CD4-positive, alpha-beta T cell treated with Interleukin-17A for 1 hour (primary cell): ENCODE data around the gene ACADVL.
A peak's percentile ranks its signal among the peaks of the same experiment; 100 is the strongest.

Experiments
- DNase-seq: peaks from one replicate; pipeline ENCODE4 v3.0.0-alpha.2; 2020

Gene ACADVL

DNA sequence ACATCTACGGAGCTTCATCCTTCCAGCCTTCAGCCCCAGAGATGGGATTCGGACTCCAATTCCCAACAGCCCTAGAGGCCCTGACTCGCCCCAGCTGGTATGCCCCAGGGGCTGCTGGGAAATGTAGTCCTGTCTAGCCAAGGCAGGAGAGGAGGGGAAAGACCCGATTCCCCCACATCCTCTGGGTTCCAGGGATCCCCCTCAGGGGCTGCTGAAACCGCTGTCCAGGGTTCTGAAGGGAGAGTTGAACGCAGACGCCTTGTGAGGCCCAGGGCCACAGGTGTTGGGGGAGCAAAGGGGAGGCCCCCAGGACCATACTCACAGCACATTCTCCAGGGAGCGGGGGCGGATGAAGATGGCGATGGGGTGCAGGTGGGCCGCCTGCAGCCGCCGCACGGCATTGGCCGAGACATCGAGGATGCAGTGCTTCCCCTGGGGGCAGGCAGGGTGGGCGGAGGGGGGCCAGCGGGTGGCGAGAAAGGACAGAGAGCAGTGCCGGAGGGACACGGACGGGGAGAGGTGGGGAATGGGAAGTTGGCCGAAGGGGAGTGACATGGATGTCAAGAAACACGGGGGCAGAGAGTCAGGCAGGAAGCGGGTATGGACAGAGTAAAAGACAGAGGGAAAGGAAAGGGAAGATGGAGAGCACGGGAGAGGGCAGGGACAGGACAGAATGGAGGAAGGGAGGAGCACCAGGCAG is 28.0 kb upstream of the ACADVL start:
- DNase-seq, result peak; percentile 35

DNA sequence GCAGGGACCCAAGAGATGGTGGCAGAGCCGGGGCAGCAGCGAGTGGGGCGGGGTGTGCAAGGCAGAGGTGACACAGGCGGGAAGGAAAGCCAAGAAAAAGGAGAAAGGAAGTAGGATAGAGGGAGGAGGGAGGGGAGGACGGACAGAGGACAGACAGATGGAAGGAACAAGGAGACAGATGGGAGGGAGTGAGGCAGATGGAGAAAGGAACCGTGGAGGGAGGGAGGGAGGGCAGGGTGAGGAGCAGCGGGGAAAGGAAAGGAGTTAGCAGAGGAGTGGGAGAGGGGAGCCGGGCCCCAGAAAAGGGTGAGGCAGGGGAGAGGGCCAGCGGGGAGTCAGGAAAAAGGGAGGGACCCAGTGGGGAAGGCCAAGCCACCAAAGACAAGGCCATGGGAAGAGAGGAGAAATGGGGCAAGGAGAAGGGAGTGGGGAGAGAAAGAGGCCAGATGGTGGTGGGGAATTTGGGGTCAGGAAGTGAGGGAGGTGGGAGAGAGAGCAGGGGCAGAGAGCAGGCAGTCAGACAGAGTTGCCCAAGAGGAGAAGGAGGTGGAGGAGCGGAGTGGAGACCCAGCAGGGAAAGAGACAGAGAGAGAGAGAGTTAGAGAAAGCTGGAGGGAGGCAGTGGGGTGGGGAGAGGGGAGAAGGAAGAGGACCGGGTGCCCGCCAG is 27.3 kb upstream of the ACADVL start:
- no peak for DNase-seq

DNA sequence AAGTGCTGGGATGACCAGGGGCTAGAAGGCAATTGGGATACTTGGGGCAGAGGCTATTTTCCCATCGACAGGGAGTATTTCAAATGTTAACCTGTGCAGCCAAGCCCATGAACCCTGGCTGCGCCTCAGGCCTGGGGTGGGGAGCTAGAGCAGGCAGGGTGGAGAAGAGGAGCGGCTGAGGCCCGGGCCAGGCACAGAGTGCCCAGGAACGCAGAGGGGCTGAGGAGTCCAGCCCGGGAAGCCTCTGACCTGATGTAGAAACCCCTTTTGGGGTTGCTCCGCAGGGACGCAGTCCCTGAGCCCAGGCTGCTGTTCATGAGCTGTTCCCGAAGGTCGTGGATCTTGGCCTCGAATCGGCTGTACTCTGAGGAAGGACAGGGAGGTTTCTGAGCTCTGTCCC is 23.8 kb upstream of the ACADVL start:
- DNase-seq, result no peak

DNA sequence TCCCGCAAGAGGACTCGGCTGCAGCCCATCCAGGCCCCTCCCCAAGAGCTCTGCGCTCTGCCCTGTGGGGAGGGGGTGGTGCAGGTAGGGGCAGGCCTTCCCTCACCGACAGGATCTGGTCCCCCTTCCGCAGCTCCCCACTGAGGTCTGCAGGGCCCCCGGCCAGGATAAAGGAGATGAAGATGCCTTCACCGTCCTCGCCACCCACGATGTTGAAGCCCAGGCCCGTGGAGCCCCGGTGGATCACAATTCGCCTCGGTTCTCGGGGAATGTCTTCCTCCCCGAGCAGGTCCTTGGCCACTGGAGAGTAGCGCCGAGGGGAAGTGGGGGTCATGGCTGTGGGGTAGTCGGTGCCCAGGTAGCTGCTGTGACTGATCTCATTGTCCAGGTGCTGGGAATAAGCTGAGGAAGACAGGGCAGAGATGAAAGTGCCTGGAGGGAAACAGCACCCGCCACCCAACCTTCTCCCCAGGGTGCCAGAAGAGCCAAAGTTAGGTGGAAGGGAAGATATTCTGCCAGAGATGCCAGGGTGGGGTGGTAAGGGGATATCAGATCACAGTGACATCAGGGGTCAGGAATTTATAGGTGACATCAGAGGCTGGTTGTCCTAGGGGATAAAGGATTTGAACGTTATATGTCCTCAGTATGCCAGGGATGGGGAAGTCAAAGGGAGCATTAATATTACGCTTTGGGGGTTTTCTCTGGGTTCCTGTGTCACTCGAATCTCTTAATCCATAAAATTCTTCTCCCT is 22.9 kb upstream of the ACADVL start:
- no peak for DNase-seq

DNA sequence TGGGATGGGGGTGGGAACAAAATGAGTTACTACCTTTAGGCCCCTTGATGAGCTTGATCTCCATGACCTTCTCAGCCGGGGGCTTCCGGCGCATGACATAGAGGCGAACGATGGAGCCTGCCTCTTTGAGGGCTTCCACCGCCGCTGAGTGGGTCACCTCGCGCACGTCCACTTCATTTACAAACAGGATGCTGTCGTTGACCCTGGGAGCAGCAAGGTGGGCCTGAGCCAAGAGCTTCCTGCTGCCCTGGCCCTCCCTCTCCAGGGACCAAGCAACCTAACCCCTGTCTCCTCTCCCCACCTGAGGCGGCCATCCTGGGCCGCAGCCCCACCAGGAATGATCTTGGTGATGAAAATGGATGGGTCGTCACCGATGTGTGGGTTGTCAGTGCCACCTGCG is 16.3 kb upstream of the ACADVL start:
- no peak for DNase-seq

DNA sequence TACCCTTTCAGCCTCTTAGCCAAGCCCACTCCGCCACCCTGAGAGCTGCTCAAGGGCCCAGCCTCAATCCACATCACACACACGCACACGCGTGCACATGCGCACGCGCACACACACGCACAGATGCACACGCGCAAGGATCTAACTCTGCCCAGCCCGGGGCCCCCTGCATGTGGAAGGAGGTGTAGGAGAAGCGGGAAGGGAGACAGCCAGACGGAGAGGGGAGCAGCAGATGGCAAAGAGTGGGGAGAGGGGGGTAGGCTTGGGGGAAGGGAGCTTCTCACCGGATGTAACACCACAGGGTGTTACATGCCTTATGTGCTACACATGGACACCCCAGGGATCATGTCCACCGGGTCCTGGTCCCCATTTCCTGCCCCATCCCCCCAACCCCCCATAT is 15.4 kb upstream of the ACADVL start:
- DNase-seq, result no peak

DNA sequence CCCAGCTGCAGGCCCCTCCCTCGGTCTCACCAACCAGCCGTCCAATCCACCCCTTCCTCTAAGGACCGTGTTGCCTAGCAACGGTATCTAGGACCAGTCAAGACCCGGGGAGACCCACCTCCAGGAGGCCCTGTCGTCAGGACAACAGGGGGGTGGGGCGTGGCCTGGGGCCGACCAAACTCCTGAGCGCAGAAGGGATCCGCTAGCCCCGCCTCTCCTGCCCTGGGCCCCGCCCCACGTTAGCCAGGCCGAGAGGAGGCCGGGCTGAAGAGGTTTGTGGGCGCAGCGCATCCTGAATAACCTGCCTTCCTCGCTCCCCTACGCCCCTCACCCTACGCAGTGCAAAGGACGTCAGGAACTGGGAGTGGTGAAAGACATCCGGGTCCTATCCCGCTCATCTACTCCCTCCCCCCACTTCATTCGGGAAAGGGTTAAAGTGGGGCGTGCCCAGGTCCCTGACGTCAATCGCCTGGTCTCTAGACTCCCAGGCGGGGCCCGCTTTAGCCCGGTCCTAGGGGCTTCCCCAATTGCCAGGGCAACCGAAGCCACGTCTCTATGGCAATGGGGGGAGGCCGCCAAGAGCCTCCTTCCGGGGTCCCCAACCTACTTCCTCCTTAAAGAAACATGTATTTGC is 14.8 kb upstream of the ACADVL start:
- DNase-seq, result peak; percentile 99

DNA sequence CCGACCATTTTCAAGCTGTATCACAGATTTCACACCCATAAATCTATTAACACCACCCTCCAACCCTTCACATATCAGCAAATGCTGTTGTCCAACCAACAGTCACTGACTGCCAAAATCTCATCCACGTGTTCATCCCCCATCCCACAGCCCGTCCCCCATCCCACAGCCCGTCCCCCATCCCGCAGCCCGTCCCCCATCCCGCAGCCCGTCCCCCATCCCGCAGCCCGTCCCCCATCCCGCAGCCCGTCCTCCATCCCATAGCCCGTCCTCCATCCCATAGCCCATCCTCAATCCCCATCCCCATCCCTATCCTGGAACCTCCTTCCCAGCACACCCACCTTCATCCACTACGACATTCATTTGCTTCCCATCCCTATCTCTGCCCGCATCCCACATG is 14.2 kb upstream of the ACADVL start:
- no peak for DNase-seq

DNA sequence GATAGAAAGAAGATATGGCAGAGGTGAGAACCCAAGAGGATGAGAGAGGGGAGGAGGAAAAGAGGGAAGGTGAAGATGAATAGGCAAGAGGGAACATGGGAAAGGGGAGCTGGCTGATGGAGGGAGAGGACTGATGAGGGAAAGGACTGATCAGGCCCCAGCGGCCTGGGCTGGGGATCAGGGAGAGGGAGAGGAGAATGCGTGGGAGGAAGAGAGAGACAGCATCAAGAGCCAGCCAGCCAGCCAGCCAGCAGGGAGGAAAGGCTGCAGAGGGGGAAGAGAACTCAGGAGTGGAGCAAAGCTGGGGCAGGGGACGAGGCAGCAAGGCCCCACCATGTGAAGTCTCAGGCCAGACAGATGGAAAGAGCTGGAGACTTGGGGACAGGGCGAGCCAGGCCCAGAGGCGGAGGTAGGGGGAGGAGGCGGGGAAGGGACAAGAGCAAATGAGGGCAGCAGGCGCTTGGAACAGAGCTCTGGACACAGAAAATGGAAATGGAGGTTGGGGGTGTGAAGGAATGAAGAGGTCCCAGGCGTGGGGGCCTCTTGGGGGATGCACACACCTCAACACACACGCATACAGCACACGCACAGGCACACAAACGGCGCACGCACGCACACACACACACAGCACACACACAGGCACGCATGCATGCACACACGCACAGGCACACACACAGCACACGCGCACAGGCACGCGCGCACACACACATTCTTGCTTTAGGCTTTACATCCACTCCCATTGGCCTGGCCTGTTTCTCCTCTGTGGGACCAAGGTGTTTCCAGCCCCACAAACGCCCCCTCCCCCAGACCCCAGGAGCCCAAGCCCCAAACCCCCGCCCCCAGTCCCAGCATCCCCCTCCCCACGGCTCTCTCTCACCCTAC is 12.4 kb upstream of the ACADVL start:
- DNase-seq, result no peak

DNA sequence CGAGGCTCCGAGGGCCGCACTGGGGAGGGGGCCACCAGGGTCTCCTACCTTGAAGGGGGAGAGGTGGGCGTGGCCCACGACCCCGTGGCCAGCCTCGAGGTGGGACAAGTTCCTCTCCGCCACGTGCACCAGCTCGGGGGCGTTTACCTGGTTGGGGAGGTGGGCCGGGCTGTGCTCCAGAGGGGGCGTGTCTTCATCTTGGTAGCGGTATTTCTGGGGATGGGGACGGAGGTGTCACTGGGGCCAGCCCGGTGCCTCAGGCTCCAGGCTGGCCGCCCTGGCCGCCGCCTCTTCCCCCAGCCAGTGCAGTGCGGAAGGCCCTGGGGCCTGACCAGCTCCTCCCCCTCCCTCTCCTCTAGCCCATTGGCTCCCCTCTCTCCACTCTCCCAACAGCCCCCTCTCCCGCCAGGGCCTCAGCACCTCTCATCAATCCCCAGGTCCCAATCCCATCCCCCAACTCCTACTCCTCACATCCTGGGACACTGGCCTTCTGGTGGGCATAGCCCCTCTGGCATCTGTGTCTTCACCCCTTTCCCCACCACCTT is 11.6 kb upstream of the ACADVL start:
- no peak for DNase-seq

DNA sequence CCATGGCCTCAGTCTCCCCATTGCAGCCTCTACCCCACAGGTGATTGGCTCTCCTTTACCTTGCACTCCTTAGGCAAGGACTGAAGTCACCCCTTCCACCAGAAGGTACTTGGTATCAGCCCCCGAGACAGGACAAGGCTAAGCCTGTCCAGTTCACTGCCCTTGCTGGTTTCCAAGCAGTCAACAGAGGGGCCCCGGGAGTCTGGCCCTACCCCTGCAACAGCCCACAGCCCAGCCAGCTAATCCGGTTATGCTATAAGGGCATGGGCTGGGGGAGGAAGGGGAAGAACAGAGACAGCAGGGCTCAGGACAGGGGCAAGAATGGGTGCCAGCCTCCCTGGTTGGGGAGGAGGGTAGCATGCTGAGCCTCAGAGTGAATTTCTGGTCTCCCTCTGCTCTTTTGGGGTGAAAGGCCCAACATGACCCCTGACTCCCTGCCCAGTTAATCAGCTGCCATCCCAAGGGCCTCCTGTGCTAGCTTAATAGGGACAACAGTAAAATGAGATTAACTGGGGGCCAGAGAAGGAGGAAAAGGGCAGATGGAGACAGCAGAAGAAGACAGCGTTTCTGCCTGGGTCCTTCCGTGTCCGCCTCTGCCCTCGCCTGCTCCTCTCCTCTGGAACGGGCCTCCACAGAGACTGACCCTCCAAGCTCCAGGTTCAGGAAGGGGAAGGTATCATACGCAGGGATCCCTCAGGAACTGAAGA is 10.8 kb upstream of the ACADVL start:
- DNase-seq, result no peak

DNA sequence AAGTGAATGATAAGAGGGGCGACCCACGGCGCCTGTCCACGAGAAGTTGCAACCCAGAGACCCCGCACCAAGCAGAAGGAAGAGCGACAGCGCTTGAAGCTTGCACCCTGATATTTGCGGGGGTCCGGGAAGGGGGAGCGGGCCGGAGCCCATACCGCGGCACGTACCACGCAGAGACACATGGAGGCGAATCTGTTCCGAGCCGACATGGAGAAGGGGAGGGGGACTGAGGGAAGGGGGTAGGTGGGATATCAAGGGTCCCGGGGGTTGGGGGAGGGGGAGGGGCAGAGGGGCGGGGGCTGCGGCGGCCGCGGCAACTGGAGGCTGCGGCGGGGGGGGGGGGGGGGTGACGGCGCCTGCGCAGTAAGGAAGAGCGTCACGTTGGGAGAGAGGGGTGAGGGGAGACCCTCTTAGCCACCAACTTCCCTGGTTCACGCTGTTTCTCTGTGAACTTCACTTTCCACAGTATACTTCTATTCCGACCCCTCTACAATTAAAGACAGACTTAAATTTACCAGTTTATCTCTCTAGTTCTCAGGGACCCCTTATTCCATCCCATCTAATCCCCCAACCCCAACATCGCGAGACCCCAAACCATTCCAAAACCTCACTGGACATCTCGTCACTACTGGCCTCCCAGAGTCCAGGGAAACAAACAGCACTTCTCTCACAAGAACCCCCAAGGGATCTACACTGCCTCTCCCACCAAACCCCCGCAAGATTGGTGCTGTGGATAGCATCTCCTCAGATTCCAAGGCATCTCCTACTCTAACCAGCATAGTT is 8.1 kb upstream of the ACADVL start:
- no peak for DNase-seq

DNA sequence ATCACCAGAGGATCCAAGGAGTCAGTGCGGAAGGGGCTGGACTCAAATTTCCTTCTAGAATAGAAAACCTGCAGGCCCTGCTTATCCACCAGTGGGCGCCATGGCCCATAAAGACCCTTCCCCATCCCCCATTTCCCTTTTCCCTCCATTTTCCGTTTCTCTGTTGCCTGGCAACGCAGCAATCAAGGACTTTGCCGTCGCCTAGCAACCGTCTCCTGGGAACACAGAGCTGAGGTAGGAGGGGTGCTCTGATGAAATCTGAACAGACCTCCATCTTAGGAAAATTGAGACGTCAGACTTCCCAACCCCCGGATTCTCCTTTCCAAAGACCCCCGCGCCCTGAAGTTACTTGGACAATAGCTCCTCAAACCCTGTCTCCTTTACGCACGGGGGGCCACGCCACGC is 5.8 kb upstream of the ACADVL start:
- peak; percentile 92 for DNase-seq

DNA sequence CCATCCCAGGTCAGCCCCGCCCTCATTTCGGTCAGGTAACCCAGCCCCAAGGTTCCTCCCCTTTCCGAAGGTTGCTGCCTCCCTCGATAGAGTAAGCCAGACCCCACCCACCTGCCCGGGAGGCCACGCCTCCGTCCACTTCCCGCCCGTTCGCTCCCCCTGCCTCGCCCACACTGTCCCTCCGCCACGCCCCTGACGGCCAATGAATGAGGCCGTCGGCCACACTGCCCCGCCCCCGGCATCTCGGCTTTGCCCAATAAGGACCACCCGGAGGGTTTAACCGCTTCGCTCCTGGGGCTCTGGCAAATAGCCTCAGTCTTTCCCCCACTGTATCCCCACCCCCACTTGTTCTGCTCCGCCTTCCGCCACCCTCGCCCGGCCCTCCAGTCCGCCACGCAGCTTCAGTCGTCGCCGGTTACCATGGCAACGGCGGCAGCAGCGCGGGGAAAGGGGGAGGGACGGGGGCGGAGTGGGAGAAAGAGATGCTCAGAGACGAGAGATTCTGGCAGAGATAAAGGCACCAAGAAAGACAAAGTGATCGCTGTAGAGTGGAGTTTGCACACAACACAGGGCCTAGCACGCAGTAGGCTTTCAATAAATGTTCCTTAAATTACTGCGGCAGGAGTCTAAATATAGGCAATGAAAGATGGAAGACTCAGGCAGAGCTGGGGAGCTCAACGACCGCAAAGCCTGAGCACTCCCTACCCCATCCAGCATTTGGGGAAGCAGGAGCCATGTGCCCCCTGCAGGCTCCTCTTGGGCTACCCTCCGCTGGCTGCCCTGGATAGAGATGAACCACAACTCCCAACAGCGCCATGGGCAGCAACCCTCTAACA is 5.2 kb upstream of the ACADVL start:
- DNase-seq, result peak; percentile 100

DNA sequence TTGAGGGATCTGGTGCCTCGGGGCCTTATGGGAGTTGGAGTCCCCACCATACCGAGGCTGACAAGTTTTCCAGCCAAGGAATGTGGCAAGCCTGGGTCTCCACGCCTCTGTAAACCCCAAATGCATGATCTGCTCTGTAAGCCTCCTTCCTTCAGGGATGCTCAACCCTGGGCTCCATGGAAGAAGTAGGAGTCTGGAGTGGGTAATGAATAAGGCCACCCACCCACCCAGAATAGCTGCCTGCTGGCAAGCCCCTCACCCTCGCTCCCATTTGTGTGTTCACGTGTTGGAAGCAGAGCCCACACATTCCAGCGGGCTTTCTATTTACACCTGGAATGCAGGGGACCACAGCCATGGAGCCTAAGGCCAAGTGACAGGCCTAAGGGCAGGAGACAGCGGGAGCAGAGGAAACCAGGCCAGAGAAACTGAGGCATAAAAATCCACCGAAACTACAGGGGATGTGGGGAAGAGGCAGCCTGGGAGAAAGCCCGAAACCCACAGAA is 4.6 kb upstream of the ACADVL start:
- no peak for DNase-seq

DNA sequence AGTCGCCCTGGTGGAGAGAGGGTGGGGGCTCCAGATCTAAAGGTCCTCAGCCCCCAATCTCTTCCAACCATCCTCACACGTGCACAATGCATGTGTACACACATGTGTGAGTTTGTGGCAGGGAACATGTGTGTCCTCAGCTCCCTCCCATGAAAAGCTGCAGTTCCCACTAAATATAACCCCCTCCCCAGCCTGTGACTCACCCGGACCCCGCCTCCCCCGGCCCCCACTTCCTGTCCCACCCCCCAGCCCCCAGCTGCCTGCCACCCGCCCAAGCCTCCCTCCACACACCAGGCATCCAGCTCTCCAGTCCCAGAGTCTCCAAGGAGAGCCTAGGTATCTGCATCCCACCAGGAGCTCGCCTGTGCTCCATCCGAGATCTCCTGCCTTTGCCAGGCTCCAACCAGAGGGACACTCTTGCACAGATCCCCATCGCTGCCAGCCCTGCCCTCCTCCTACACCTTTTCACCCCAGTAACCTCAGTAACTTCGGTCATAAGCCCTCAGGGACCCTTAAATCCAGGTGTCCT is 4.0 kb upstream of the ACADVL start:
- DNase-seq, result peak; percentile 30

DNA sequence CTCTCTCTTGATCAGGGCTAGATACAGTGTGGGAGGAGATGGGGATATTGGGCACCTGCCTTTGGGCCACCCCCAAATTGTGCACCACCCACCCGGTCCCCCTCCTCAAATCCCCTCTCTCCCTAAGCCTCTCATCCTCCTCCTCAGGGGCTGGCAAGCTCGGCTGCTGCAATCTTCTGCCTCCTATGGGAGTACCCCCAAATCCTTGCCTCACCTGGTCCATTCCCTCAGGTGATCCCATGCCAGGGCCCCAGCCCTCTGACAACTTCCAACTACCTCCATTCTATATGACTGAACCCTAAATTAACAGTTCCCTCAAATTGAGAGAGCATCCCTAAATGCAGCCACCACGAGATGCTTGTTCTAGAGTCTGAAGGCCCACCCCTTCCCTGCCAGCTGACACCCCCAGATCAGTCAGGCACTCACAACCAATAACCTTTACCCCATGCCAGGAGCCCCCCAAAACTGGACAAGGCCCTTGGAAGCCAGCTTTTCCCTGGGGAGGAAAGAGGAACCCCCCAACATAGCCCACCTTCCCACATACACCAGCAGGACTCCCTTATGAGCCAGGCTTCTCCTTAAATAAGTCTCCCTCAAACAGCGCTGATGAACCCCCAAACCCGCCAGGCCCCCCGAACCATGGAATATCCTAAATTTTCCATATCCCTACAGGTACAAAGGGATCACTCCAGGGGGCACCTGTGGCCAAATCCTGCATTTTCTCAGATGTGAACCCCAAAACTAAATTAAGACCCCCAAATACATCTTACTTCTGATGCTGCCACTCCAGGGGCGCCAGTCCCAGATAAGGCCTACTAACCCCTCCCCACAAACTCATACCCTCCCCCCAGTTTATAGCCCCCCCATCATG is 3.3 kb upstream of the ACADVL start:
- no peak for DNase-seq
